Stomach (tissue), 19 donors: Measurements from ENCODE around the gene DAGLB. TPM values are rescaled to one million over a fixed set of nuclear protein-coding genes. Genes with fewer than 3 reads are reported as not detected.

Experiments used
- DNase-seq, 2 donors: peaks; one replicate each; pipeline versions ENCODE4 v3.0.0 to v3.0.0-alpha.2; 2013 to 2019
- H3K27ac ChIP-seq, 5 donors: fragments of 200-600 bp in 4 of 5; sonication (generic) in 4 of 5; one replicate each; pipeline ENCODE4 v1.5.1; 2013 to 2019; ENCODE audit warnings: mild to moderate bottlenecking in 1 of 5, moderate library complexity in 1 of 5
- H3K27me3 ChIP-seq, 3 donors: fragments of 200-600 bp; sonication (generic); one replicate each; pipeline ENCODE4 v1.5.1; 2017 to 2019; ENCODE audit warnings: mixed run types in 1 of 3
- H3K36me3 ChIP-seq, 4 donors: fragments of 200-600 bp; sonication (generic); 1 replicate in 3 of 4; 2 replicates in 1 of 4; pipeline ENCODE4 v1.5.1; 2016 to 2019
- H3K4me1 ChIP-seq, 4 donors: fragments of 200-600 bp; sonication (generic); one replicate each; pipeline ENCODE4 v1.5.1; 2016 to 2019
- H3K4me3 ChIP-seq, 4 donors: fragments of 200-600 bp; sonication (generic) in 3 of 4; one replicate each; pipeline ENCODE4 v1.5.1; 2016 to 2019; ENCODE audit warnings: mild to moderate bottlenecking in 1 of 4
- H3K9me3 ChIP-seq, 4 donors: fragments of 200-600 bp; sonication (generic); one replicate each; pipeline ENCODE4 v1.5.1; 2016 to 2019
- EP300 ChIP-seq: sonication (generic); formaldehyde crosslinking; IDR thresholded peaks from one replicate; pipeline ENCODE4 v1.6.1; 2017; ENCODE audit warnings: antibody characterized with exemption
- POLR2A ChIP-seq, 4 donors: fragments of 450-650 bp; IDR thresholded peaks; one replicate each; pipeline ENCODE4 v1.6.1; 2016; ENCODE audit warnings: antibody characterized with exemption in 4 of 4, control low read depth in 2 of 4, mild to moderate bottlenecking in 1 of 4, moderate library complexity in 1 of 4
- POLR2AphosphoS5 ChIP-seq, 3 donors: sonication (generic); formaldehyde crosslinking; IDR thresholded peaks; one replicate each; pipeline ENCODE4 v1.6.1; 2016; ENCODE audit warnings: antibody characterized with exemption in 3 of 3
- WGBS, 5 donors: extraction: QIAGEN DNeasy Blood & Tissue Kit in 3 of 5; methylation state at CpG; one replicate each; pipeline versions ENCODE4 v1.1.5 to v1.1.7; 2013 to 2018; 5-methylcytosine and 5-hydroxymethylcytosine counted together
- intact Hi-C: fragments of 100-400 bp; cut with DNase I; formaldehyde crosslinking; loops from one replicate; pipeline ENCODE4 v1.15.1; 2023; ENCODE audit warnings: low total_unique reads
- long read RNA-seq, 10 donors: transcript quantifications; one replicate each; lab custom pipeline, GENCODE V29; 2026
- polyA plus RNA-seq, 3 donors: library from polyadenylated mRNA; stranded (reverse); fragments of 200-250 nt; gene quantifications; one replicate each; pipeline ENCODE4 v1.2.3, GENCODE V29; 2013
- total RNA-seq, 5 donors: library from RNA; depleted of rRNA; stranded (reverse); fragments of >200 nt; gene quantifications; one replicate each; pipeline versions ENCODE4 v1.1.0 to v1.2.3, GENCODE V29; 2014 to 2016
- TF ChIP-seq, protein P1 (sequence below), 7 experiments: fragments of 450-650 bp in 4 of 7; fragments of 200-600 bp in 3 of 7; sonication (generic) in 3 of 7; IDR thresholded peaks; one replicate each; pipeline ENCODE4 v1.5.1; 2016 to 2019; ENCODE audit warnings: antibody characterized with exemption in 7 of 7, control low read depth in 2 of 7, mild to moderate bottlenecking in 1 of 7
- donor health status: healthy with polysubstance abuse.
- donor health status: Bipolar disorder and iron deficiency.
- donor health status: healthy.

The DAGLB gene, protein sequence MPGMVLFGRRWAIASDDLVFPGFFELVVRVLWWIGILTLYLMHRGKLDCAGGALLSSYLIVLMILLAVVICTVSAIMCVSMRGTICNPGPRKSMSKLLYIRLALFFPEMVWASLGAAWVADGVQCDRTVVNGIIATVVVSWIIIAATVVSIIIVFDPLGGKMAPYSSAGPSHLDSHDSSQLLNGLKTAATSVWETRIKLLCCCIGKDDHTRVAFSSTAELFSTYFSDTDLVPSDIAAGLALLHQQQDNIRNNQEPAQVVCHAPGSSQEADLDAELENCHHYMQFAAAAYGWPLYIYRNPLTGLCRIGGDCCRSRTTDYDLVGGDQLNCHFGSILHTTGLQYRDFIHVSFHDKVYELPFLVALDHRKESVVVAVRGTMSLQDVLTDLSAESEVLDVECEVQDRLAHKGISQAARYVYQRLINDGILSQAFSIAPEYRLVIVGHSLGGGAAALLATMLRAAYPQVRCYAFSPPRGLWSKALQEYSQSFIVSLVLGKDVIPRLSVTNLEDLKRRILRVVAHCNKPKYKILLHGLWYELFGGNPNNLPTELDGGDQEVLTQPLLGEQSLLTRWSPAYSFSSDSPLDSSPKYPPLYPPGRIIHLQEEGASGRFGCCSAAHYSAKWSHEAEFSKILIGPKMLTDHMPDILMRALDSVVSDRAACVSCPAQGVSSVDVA
- total RNA-seq (10 to 100 TPM in 4 of 5 donors, 1 to 10 TPM in 1; 5.8 to 23.7 (median 15.4) TPM), polyA plus RNA-seq (1 to 10 TPM; 4.7 to 6.6 (median 5.0) TPM)
- long read RNA-seq, donor 1, partial matches to known transcripts = 0 of 2 reads
- long read RNA-seq, donor 1, other reads (novel, unspliced or antisense) = 0 of 2 reads
- long read RNA-seq, donor 2, partial matches to known transcripts = 0 of 2 reads
- long read RNA-seq, donor 2, other reads (novel, unspliced or antisense) = 0 of 2 reads
- long read RNA-seq, donor 3 = 0 reads
- long read RNA-seq, donor 4 = 0 reads
- long read RNA-seq, donor 5 = 0 reads
- long read RNA-seq, donor 6, partial matches to known transcripts = 0 of 4 reads
- long read RNA-seq, donor 6, other reads (novel, unspliced or antisense) = 0 of 4 reads
- long read RNA-seq, donor 7, partial matches to known transcripts = 0 of 2 reads
- long read RNA-seq, donor 7, other reads (novel, unspliced or antisense) = 0 of 2 reads
- long read RNA-seq, donor 8, partial matches to known transcripts = 0 of 1 reads
- long read RNA-seq, donor 8, other reads (novel, unspliced or antisense) = 0 of 1 reads
- long read RNA-seq, donor 9 = 0 reads
- long read RNA-seq, donor 10 = 0 reads

- peak; percentile 94 to 99 for DNase-seq
Observed at GRCh38 chr7:6447581-6448199, at the start of gene DAGLB. Gene DAGLB, minus strand, starts transcription at chr7:6447954. Its CDS starts 112 bp downstream, at chr7:6447842.

DNA sequence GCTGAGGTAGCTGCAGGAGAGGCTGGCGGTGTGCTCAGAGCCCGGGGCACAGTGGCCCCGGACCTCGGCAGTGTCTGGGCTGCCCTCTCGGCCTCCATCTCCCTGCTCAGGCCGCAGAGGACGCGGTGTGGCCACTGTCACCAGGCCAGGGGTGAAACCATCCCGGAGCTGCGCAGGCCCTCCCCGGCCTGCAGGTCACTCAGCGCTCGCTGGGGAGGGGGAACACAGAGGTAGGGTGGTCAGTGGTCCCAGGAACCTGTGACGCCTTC, 49.8 kb upstream of the DAGLB start:
- H3K9me3 ChIP-seq = no peaks in the 10 kb centered on the region
- no peak overlapping the region for H3K27ac ChIP-seq
- H3K36me3 ChIP-seq = no peaks in the 10 kb centered on the region
- H3K4me1 ChIP-seq = peaks cover 0 to 1% (median under 1%) of the 10 kb centered on the region in 4 donors
- H3K4me3 ChIP-seq = no peak overlapping the region
- DNase-seq = no peak
- no peaks in the 10 kb centered on the region for H3K27me3 ChIP-seq
- WGBS, 5 donors = 92 to 99% (median 97%) methylated on average over 11 to 14 of the region's 14 CpGs
- intact Hi-C loops = no loop called here
- no peak for TF ChIP-seq POLR2AphosphoS5 (IDR thresholded peaks at IDR 0.05)
- no peak for TF ChIP-seq POLR2A (IDR thresholded peaks at IDR 0.05)
- TF ChIP-seq, protein P1, sequence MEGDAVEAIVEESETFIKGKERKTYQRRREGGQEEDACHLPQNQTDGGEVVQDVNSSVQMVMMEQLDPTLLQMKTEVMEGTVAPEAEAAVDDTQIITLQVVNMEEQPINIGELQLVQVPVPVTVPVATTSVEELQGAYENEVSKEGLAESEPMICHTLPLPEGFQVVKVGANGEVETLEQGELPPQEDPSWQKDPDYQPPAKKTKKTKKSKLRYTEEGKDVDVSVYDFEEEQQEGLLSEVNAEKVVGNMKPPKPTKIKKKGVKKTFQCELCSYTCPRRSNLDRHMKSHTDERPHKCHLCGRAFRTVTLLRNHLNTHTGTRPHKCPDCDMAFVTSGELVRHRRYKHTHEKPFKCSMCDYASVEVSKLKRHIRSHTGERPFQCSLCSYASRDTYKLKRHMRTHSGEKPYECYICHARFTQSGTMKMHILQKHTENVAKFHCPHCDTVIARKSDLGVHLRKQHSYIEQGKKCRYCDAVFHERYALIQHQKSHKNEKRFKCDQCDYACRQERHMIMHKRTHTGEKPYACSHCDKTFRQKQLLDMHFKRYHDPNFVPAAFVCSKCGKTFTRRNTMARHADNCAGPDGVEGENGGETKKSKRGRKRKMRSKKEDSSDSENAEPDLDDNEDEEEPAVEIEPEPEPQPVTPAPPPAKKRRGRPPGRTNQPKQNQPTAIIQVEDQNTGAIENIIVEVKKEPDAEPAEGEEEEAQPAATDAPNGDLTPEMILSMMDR (IDR thresholded peaks at IDR 0.05) = no peak
- no peak for TF ChIP-seq EP300

More at GRCh38 chr7:6447581-6448199, at the start of gene DAGLB:
- H3K9me3 ChIP-seq = no peaks in the 10 kb centered on the region
- WGBS, 5 donors = 0% methylated on average over 33 to 61 of the region's 61 CpGs
- H3K4me3 ChIP-seq = peak within 1 kb of the TSS; percentile 94 to 98 (median 96)
- H3K27ac ChIP-seq = peak within 1 kb of the TSS; percentile 90 to 97 (median 94)
- peaks cover 10 to 30% (median 30%) of the 10 kb centered on the region in 4 donors for H3K36me3 ChIP-seq
- no peaks in the 10 kb centered on the region for H3K27me3 ChIP-seq
- TF ChIP-seq POLR2A (IDR thresholded peaks at IDR 0.05) = peak in 2 of 4 donors; percentile 66 to 67
- TF ChIP-seq EP300 = no peak
- TF ChIP-seq POLR2AphosphoS5 (IDR thresholded peaks at IDR 0.05) = peak; percentile 84 to 97 (median 90)
- TF ChIP-seq, protein P1 (IDR thresholded peaks at IDR 0.05) = peak in 1 of 7 experiments; percentile 12
- peaks cover 6 to 58% (median 24%) of the 10 kb centered on the region in 4 donors for H3K4me1 ChIP-seq
- intact Hi-C loops = no loop called here

DNA sequence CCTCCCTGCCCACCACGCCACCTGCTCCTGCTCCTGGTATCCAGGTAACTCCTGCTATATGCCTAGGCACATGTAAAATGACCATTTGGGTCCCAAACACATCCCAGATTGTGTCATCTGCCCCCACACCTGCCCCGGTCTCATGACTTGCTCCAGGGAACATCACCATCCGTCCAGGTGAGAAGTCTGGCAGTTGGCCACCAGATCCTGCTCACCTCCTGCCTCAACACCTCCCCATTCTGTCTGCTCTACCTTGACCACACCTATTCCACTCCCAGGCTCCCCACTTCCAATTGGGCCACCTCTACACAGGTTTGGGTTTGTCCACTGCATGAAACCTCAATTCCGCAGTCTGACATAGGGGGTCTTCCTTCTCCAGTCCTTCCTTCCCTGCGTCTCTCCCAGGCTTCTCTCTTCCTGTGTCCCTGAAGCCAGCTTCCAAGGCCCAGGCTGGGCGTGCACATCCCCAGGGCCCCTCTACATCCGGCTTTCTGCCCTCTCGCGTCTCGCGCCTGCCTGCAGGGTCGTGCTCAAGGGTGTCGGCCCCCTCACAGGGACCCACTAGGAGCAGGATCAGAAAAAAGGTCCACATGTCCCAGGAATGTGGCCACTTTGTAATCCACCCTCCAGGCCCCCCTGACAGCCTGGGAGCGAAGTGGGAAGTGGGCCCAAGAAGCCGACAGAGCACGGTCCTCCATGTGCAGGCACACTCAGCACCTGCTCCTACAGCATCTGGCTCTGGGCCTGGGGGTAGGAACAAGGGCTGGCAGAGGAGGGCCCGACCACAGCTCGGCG, 49.3 kb upstream of the DAGLB start:
- intact Hi-C loops = no loop called here
- Histone ChIP-seq H3K4me1 (no peaks in the 10 kb centered on the region), H3K27ac (no peak overlapping the region), H3K4me3 (no peak overlapping the region), H3K9me3 (no peaks in the 10 kb centered on the region), H3K36me3 (no peaks in the 10 kb centered on the region), H3K27me3 (no peaks in the 10 kb centered on the region)
- DNase-seq = no peak
- WGBS, 5 donors = 77 to 82% (median 81%) methylated on average over 18 to 19 of the region's 19 CpGs
- TF ChIP-seq POLR2A (IDR thresholded peaks at IDR 0.05) (no peak), EP300 (no peak), POLR2AphosphoS5 (IDR thresholded peaks at IDR 0.05) (no peak)
- TF ChIP-seq, protein P1 (IDR thresholded peaks at IDR 0.05) = no peak
